A549 (cell line): Measurements from ENCODE around the gene CTCF. TPM values are rescaled to one million over a fixed set of nuclear protein-coding genes. Genes with fewer than 3 reads are reported as not detected.

ENCODE experiments used
- ATAC-seq, 2 experiments: fragments of 200-7000 bp in 1 of 2; fragments of >200 bp in 1 of 2; cut with Nextera tagmentation in 1 of 2; cut with Tn5 transposase in 1 of 2; 3 replicates each; pipeline versions ENCODE4 v1.8.0 to v1.9.1; 2018 to 2020; ENCODE audit warnings: mild to moderate bottlenecking in 1 of 2, moderate library complexity in 1 of 2
- CTCF ChIA-PET: fragments of 300-600 bp; sonication (Branson Sonifier 250); formaldehyde crosslinking; extraction: SDS; loops from one replicate; lab custom pipeline; 2021; ENCODE audit warnings: antibody characterized with exemption, inconsistent platforms; lab: Yijun Ruan, JAX
- POLR2A ChIA-PET: fragments of 350-600 bp; formaldehyde crosslinking; extraction: SDS; loops from one replicate; lab custom pipeline; 2021; ENCODE audit warnings: antibody characterized with exemption, inconsistent platforms; lab: Yijun Ruan, JAX
- DNase-seq, 2 experiments: peaks; one replicate each; pipeline versions ENCODE4 v3.0.0 to v3.0.0-alpha.2; 2011 to 2016; ENCODE audit warnings: low read depth in 1 of 2, low spot score in 1 of 2
- FAIRE-seq: peaks from 2 replicates; lab custom pipeline; 2011; peaks lifted over from hg19 to GRCh38; lab: Jason Lieb, UNC
- H3K27ac ChIP-seq, 2 experiments: fragments of >200 bp; sonication (Bioruptor Twin); formaldehyde crosslinking; 3 replicates each; pipeline ENCODE4 v1.5.1; 2016 to 2017
- H3K4me1 ChIP-seq: fragments of >200 bp; sonication (Bioruptor Twin); formaldehyde crosslinking; 3 replicates; pipeline ENCODE4 v1.6.1; 2016
- H3K4me2 ChIP-seq: fragments of >200 bp; sonication (Bioruptor Twin); formaldehyde crosslinking; 3 replicates; pipeline ENCODE4 v1.6.1; 2016
- H3K4me3 ChIP-seq: fragments of >200 bp; sonication (Bioruptor Twin); formaldehyde crosslinking; 3 replicates; pipeline ENCODE4 v1.5.1; 2016
- H3K9me3 ChIP-seq: fragments of >200 bp; sonication (Bioruptor Twin); formaldehyde crosslinking; 3 replicates; pipeline ENCODE4 v1.6.1; 2016
- ATOH8 ChIP-seq: fragments of 250-450 bp; sonication (Bioruptor Pico); IDR thresholded peaks from 2 replicates; pipeline ENCODE4 v1.5.0; 2020; ENCODE audit warnings: low read depth, mild to moderate bottlenecking, moderate library complexity
- BCL3 ChIP-seq: fragments of >200 bp; sonication (Bioruptor Twin); formaldehyde crosslinking; IDR thresholded peaks from 3 replicates; pipeline ENCODE4 v1.6.1; 2016
- CBX8 ChIP-seq: fragments of 200-600 bp; sonication (generic); IDR thresholded peaks from 2 replicates; pipeline ENCODE4 v1.6.1; 2016
- CEBPB ChIP-seq, 2 experiments: fragments of >200 bp in 1 of 2; sonication (Bioruptor Twin) in 1 of 2; formaldehyde crosslinking in 1 of 2; IDR thresholded peaks; 2 replicates each; pipeline ENCODE4 v1.6.1; 2012 to 2016
- EHF ChIP-seq: fragments of 250-450 bp; sonication (Bioruptor Pico); IDR thresholded peaks from 2 replicates; pipeline ENCODE4 v1.5.0; 2020; ENCODE audit warnings: mild to moderate bottlenecking
- EHMT2 ChIP-seq: fragments of 200-600 bp; sonication (generic); IDR thresholded peaks from 2 replicates; pipeline ENCODE4 v1.6.1; 2016; ENCODE audit warnings: antibody characterized with exemption, low read depth, mild to moderate bottlenecking, moderate library complexity
- ESRRA ChIP-seq: fragments of 150-350 bp; IDR thresholded peaks from 2 replicates; pipeline ENCODE4 v1.6.1; 2014; ENCODE audit warnings: mild to moderate bottlenecking, low read length, borderline replicate concordance
- FOSB ChIP-seq: fragments of 250-450 bp; sonication (Bioruptor Pico); IDR thresholded peaks from 2 replicates; pipeline ENCODE4 v1.5.0; 2020; ENCODE audit warnings: mild to moderate bottlenecking, moderate library complexity
- GATA3 ChIP-seq: IDR thresholded peaks from 2 replicates; pipeline ENCODE4 v1.6.1; 2012; ENCODE audit warnings: borderline replicate concordance
- HOXA7 ChIP-seq: fragments of 250-450 bp; sonication (Bioruptor Pico); IDR thresholded peaks from 2 replicates; pipeline ENCODE4 v1.5.0; 2020; ENCODE audit warnings: mild to moderate bottlenecking, moderate library complexity
- HOXB5 ChIP-seq: fragments of 250-450 bp; sonication (Bioruptor Pico); IDR thresholded peaks from 2 replicates; pipeline ENCODE4 v1.5.0; 2020; ENCODE audit warnings: mild to moderate bottlenecking, moderate library complexity
- JUN ChIP-seq, 2 experiments: fragments of >200 bp; sonication (Bioruptor Twin); formaldehyde crosslinking; IDR thresholded peaks; 2 replicates in 1 of 2; 3 replicates in 1 of 2; pipeline ENCODE4 v1.6.1; 2016 to 2017
- JUNB ChIP-seq: fragments of >200 bp; sonication (Bioruptor Twin); formaldehyde crosslinking; IDR thresholded peaks from 2 replicates; pipeline ENCODE4 v1.6.1; 2016
- KDM5A ChIP-seq: fragments of 200-600 bp; sonication (generic); IDR thresholded peaks from 2 replicates; pipeline ENCODE4 v1.6.1; 2016; ENCODE audit warnings: antibody characterized with exemption, mild to moderate bottlenecking
- MAX ChIP-seq: IDR thresholded peaks from 2 replicates; pipeline ENCODE4 v1.6.1; 2012
- MAZ ChIP-seq: fragments of 150-350 bp; IDR thresholded peaks from 2 replicates; pipeline ENCODE4 v1.6.1; 2014; ENCODE audit warnings: antibody characterized with exemption, low read depth, low read length, borderline replicate concordance
- NFE2L2 ChIP-seq: fragments of 150-350 bp; conservative IDR thresholded peaks from 2 replicates; pipeline ENCODE4 v1.6.1; 2014; ENCODE audit warnings: low read length
- NPAS2 ChIP-seq: fragments of 250-450 bp; sonication (Bioruptor Pico); IDR thresholded peaks from 2 replicates; pipeline ENCODE4 v1.8.0; 2022; ENCODE audit warnings: mild to moderate bottlenecking, moderate library complexity, borderline replicate concordance
- NR3C1 ChIP-seq: fragments of >200 bp; sonication (Bioruptor Twin); formaldehyde crosslinking; IDR thresholded peaks from 3 replicates; pipeline ENCODE4 v1.6.1; 2017
- PHF8 ChIP-seq: fragments of 200-600 bp; sonication (generic); IDR thresholded peaks from 2 replicates; pipeline ENCODE4 v1.6.1; 2016; ENCODE audit warnings: low read depth, mild to moderate bottlenecking, antibody characterized with exemption, moderate library complexity, borderline replicate concordance
- RAD21 ChIP-seq, 2 experiments: fragments of >200 bp in 1 of 2; sonication (Bioruptor Twin) in 1 of 2; formaldehyde crosslinking in 1 of 2; IDR thresholded peaks in 1 of 2; conservative IDR thresholded peaks in 1 of 2; 2 replicates in 1 of 2; 3 replicates in 1 of 2; pipeline ENCODE4 v1.6.1; 2012 to 2018; ENCODE audit warnings: inconsistent platforms in 1 of 2
- RARB ChIP-seq: fragments of 250-450 bp; sonication (Bioruptor Pico); IDR thresholded peaks from 2 replicates; pipeline ENCODE4 v1.8.0; 2021; ENCODE audit warnings: mild to moderate bottlenecking, moderate library complexity
- RCOR1 ChIP-seq: fragments of 150-350 bp; IDR thresholded peaks from 2 replicates; pipeline ENCODE4 v1.6.1; 2014; ENCODE audit warnings: antibody characterized with exemption, low read length, low read depth
- RFX5 ChIP-seq: fragments of 450-650 bp; IDR thresholded peaks from 2 replicates; pipeline ENCODE4 v1.7.1; 2014; ENCODE audit warnings: antibody characterized with exemption, mild to moderate bottlenecking, moderate library complexity
- RNF2 ChIP-seq: fragments of 200-600 bp; sonication (generic); IDR thresholded peaks from 2 replicates; pipeline ENCODE4 v1.6.1; 2016; ENCODE audit warnings: low read depth, mild to moderate bottlenecking, antibody characterized with exemption, moderate library complexity, borderline replicate concordance
- SMC3 ChIP-seq: fragments of >200 bp; sonication (Bioruptor Twin); formaldehyde crosslinking; IDR thresholded peaks from 3 replicates; pipeline ENCODE4 v1.6.1; 2018; ENCODE audit warnings: inconsistent platforms
- TFCP2L1 ChIP-seq: fragments of 250-450 bp; sonication (Bioruptor Pico); IDR thresholded peaks from 2 replicates; pipeline ENCODE4 v1.5.0; 2021; ENCODE audit warnings: mild to moderate bottlenecking
- ZFP36 ChIP-seq: fragments of 450-650 bp; IDR thresholded peaks from 2 replicates; pipeline ENCODE4 v1.6.1; 2014; ENCODE audit warnings: borderline replicate concordance; ENCODE audit not compliant: partially characterized antibody
- WGBS: methylation state at CpG from one replicate; pipeline ENCODE4 v1.1.6; 2017; ENCODE audit errors: missing lambda C conversion rate; 5-methylcytosine and 5-hydroxymethylcytosine counted together
- polyA minus RNA-seq: library from RNA; depleted of rRNA, polyadenylated mRNA; stranded (reverse); fragments of >200 nt; gene quantifications from 2 replicates; pipeline ENCODE4 v1.2.3, GENCODE V29; 2011; rRNA and poly(A)+ RNA removed
- polyA plus RNA-seq, 4 experiments: library from polyadenylated mRNA; depleted of rRNA in 3 of 4; stranded (reverse); fragments of >200 nt; fragmentation: RNase III in 1 of 4; extraction: RNeasy Plus Mini Kit Qiagen cat#74134 plus additional on column Dnase treatment in 1 of 4; gene quantifications; 2 replicates in 3 of 4; 3 replicates in 1 of 4; pipeline ENCODE4 v1.2.3, GENCODE V29; 2011 to 2017
- TF ChIP-seq, protein P1 (sequence below): IDR thresholded peaks from 2 replicates; pipeline ENCODE4 v1.6.1; 2012; ENCODE audit warnings: low read depth, borderline replicate concordance
- TF ChIP-seq, protein P2 (sequence below): fragments of 150-350 bp; IDR thresholded peaks from 2 replicates; pipeline ENCODE4 v1.6.1; 2014; ENCODE audit warnings: low read depth, mild to moderate bottlenecking, low read length
- TF ChIP-seq, protein P3 (sequence below): fragments of 250-450 bp; sonication (Bioruptor Pico); IDR thresholded peaks from 2 replicates; pipeline ENCODE4 v1.5.0; 2021; ENCODE audit warnings: mild to moderate bottlenecking, moderate library complexity, borderline replicate concordance
- TF ChIP-seq, protein P4 (sequence below): fragments of 450-650 bp; IDR thresholded peaks from 2 replicates; pipeline ENCODE4 v1.6.1; 2014; ENCODE audit warnings: antibody characterized with exemption

Gene CTCF
- polyA plus RNA-seq (2011; rRNA removed): 51.5 and 58.4 TPM in 2 replicates
- polyA plus RNA-seq (2012; cell fraction: cytosol; rRNA removed): 25.3 and 26.9 TPM in 2 replicates
- polyA plus RNA-seq (2012; cell fraction: nucleus; rRNA removed): 17.0 and 22.5 TPM in 2 replicates
- 38.6 to 42.5 TPM (median 40.8 TPM) in 3 replicates for polyA plus RNA-seq (2017; fragmentation: RNase III; extraction: RNeasy Plus Mini Kit Qiagen cat#74134 plus additional on column Dnase treatment)
- polyA minus RNA-seq: 51.4 and 53.3 TPM in 2 replicates

DNA sequence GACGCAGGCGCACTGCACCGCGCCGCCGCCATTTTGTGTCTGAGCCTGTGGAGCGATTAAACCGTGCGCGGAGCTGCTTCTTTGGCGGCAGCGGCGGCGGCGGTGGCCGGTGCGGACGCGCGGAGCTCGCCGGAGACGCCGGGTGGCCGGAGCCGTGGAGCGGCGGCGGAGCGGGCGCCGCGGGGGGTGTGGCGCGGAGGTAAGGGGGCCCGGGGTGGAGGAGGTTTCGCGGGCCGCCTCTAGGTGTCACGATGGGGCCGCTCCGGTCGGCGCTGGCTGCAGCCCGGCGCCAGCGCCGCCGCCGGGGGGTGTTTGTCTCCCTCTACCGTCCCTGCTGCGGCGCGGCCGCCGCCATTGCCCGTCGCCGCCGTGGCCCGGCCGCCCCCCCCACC, at the start of gene CTCF:
CTCF (plus strand) TSS at position 1 of the 392 bp plus-strand sequence. CDS start 48,307 bp downstream, outside the sequence.
- peak; percentile 43 to 78 for ATAC-seq
- 0% methylated on average over 9 of the region's 62 CpGs for WGBS
- peak within 1 kb of the TSS; percentile 93 for H3K4me2 ChIP-seq
- TF ChIP-seq RAD21 (conservative IDR thresholded peaks at IDR 0.05 in 1 of 2, IDR thresholded peaks at IDR 0.05 in 1 of 2) (peak; percentile 37 to 84; a peak in 4 of 5 replicates), GATA3 (no peak), NR3C1 (no peak), RFX5 (no peak), ESRRA (no peak), EHF (CRISPR knock-in tag) (no peak), ATOH8 (CRISPR knock-in tag) (no peak), EHMT2 (no peak), FOSB (CRISPR knock-in tag) (no peak), RNF2 (no peak), JUN (IDR thresholded peaks at IDR 0.05) (peak; percentile 57 to 68; a peak in 3 of 5 replicates), ZFP36 (no peak), MAX (no peak), NFE2L2 (no peak), SMC3 (peak; percentile 73), MAZ (no peak), KDM5A (peak; percentile 77), TFCP2L1 (no peak), BCL3 (0 out of 3 replicates have a peak, but pooled peaks have one; percentile 22), CEBPB (IDR thresholded peaks at IDR 0.05) (no peak), HOXA7 (no peak), HOXB5 (CRISPR knock-in tag) (no peak), RARB (CRISPR knock-in tag) (no peak), PHF8 (no peak), JUNB (no peak), CBX8 (no peak), RCOR1 (no peak), NPAS2 (CRISPR knock-in tag) (no peak)
- TF ChIP-seq, protein P1, sequence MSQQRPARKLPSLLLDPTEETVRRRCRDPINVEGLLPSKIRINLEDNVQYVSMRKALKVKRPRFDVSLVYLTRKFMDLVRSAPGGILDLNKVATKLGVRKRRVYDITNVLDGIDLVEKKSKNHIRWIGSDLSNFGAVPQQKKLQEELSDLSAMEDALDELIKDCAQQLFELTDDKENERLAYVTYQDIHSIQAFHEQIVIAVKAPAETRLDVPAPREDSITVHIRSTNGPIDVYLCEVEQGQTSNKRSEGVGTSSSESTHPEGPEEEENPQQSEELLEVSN: no peak
- TF ChIP-seq, protein P2, sequence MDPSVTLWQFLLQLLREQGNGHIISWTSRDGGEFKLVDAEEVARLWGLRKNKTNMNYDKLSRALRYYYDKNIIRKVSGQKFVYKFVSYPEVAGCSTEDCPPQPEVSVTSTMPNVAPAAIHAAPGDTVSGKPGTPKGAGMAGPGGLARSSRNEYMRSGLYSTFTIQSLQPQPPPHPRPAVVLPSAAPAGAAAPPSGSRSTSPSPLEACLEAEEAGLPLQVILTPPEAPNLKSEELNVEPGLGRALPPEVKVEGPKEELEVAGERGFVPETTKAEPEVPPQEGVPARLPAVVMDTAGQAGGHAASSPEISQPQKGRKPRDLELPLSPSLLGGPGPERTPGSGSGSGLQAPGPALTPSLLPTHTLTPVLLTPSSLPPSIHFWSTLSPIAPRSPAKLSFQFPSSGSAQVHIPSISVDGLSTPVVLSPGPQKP: no peak
- TF ChIP-seq, protein P3, sequence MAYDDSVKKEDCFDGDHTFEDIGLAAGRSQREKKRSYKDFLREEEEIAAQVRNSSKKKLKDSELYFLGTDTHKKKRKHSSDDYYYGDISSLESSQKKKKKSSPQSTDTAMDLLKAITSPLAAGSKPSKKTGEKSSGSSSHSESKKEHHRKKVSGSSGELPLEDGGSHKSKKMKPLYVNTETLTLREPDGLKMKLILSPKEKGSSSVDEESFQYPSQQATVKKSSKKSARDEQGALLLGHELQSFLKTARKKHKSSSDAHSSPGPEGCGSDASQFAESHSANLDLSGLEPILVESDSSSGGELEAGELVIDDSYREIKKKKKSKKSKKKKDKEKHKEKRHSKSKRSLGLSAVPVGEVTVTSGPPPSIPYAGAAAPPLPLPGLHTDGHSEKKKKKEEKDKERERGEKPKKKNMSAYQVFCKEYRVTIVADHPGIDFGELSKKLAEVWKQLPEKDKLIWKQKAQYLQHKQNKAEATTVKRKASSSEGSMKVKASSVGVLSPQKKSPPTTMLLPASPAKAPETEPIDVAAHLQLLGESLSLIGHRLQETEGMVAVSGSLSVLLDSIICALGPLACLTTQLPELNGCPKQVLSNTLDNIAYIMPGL (CRISPR knock-in tag): no peak
- TF ChIP-seq, protein P4, sequence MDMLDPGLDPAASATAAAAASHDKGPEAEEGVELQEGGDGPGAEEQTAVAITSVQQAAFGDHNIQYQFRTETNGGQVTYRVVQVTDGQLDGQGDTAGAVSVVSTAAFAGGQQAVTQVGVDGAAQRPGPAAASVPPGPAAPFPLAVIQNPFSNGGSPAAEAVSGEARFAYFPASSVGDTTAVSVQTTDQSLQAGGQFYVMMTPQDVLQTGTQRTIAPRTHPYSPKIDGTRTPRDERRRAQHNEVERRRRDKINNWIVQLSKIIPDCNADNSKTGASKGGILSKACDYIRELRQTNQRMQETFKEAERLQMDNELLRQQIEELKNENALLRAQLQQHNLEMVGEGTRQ: no peak

More for the DNA sequence above, at the start of gene CTCF:
- peak within 1 kb of the TSS; percentile 99 to 100 for H3K27ac ChIP-seq
- ChIA-PET POLR2A (interaction anchor here (0.5 to 3.4 kb wide), 8 partner anchors 10 to 244 kb away, joined by 3 to 17 read pairs (median 6); partner anchors contain the start of genes ACD, PARD6A, RANBP10 and TSNAXIP1), CTCF (interaction anchor here (0.7 to 6.9 kb wide), 41 partner anchors 8 to 1010 kb away, joined by 3 to 80 read pairs (median 6); partner anchors contain the start of genes C16orf86, CARMIL2, CKLF and ENKD1)
- H3K4me1 ChIP-seq: peaks cover 17% of the 10 kb centered on the region
- peak; percentile 62 to 84 for DNase-seq
- H3K4me3 ChIP-seq: peak within 1 kb of the TSS; percentile 87
- no peaks in the 10 kb centered on the region for H3K9me3 ChIP-seq
- FAIRE-seq: no peak
